GM18507 (cell line): ENCODE results near the gene TMEM259.
A peak's percentile ranks its signal among the peaks of the same experiment; 100 is the strongest.

ENCODE experiments used
- DNase-seq: peaks from one replicate; pipeline ENCODE4 v3.0.0; 2011; ENCODE audit warnings: low read depth; ENCODE audit not compliant: insufficient read length; ENCODE audit errors: extremely low spot score
- FAIRE-seq: peaks from 2 replicates; lab custom pipeline; 2011; peaks lifted over from hg19 to GRCh38; lab: Jason Lieb, UNC

The TMEM259 gene

DNA sequence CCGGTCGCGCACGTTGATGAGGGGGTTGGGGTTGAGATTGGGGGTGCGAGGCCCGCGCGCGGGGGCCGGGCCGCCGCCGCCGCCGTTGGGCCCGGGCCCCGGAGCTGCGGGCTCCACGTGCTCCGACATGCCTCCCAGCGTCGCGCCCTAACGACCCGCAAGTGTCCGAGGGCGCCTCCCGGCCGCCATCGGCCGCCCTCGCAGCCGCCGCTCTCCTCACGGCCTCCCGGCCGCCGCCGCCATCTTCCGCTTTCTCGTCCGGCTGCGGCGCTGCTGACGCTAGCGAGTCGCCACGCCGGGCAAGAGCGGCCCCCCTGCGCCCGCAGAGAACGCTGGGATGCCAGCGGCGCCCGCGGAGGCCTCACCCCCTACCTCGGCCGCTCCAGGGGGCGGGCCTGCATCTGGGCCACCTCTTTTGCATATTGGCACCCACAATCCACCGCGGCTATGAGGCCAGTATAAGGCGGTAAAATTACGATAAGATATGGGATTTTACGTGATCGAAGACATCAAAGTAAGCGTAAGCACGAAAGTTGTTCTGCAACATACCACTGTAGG is at the start of gene TMEM259:
Gene TMEM259 (minus strand): TSS at position 256 of the 558 bp plus-strand sequence. CDS start 127 bp downstream, at position 129.
- FAIRE-seq: peak; percentile 97
- peak; percentile 91 for DNase-seq

DNA sequence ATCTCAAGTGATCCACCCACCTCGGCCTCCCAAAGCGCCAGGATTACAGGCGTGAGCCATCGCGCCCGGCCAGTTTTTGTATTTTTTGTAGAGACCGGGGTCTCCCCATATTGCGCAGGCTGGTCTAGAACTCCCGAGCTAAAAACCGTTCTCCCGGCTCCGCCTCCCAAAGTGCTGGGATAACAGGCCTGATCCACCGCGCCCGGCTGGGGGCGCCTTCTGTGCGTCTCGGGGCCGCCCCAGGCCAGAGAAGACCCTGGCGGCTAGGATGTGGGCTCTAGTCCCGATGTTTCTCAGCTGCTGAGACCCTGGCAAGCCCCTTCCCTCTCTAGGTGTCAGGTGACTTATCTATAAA is 49.6 kb upstream of the TMEM259 start:
- no peak for DNase-seq
- no peak for FAIRE-seq

DNA sequence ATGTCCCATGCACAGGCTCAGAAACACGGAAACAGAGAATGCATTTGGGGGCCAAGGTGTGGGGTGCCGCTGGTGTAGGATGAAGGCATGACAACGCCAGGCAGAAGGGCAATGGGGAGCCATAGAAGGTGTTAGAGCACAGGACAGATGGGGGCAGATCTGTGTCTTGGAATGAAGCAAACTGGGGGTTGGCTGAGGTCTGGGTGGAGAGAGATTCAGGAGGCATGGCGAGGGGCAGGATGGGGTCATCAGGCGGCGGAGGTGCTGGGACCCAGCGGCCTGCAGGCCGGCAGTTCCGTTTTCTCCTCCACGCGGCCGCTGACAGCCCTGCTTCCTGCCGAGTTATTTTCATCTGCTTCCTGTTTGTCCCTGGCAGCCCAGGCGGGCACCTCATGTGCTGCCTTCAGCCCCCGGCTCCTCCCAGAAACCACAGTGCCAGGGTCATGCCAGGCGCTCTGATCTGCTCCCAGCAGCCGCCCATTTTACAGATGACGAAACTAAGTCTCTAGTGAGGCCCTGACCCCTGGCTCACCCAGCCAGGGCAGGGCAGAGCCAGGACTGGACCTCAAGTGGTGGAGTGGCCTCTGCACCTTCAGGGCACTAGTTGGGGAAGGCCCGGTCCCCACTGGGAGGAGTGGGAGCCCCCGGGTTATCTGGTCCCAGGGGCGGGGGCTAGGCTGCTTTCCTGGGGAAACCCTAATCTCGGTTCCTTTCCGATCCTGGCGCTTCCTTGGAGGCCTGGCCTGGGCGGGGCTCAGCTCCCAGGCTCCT is 48.3 kb upstream of the TMEM259 start:
- DNase-seq: no peak
- FAIRE-seq: peak; percentile 88

DNA sequence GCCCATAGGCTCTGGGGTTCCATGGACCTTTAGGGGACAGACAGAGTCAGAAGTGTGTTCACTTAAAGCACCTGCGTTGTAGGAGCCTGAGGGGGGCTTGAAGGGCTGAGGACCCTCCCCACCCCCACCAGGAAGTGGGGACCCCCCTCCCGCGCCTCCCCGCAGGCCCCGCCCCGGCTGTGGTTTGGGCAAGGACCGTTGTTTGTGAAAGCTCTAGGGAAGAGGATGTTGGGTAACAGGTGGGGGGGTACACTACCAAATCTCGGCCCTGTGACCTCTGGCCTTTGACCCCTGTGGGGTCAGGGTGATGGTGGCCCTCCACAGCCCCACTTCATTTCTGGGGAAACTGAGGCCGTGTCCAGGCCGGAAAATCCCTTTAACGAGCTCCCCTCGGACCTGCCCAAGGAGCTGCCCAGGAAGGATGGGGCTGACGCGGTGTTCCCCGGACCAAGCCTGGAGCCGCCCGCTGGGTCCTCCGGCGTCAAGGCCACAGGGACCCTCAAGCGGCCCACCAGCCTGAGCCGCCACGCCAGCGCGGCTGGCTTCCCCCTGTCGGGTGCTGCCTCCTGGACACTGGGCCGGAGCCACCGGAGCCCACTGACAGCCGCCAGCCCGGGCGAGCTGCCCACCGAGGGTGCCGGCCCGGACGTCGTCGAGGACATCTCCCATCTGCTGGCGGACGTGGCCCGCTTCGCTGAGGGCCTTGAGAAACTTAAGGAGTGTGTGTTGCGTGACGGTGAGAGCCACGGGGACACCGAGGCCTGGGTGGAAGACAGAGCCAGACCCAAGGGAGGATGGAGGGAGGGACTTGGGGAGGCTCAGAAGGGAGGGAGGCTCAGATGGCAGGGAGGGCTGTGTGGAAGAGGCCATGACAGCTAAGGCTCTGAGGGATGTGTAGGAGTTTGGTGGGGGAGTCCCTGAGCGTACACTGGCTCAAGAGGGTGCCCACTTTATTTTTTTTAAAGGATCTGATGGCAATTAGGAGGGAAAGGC is 47.4 kb upstream of the TMEM259 start:
- DNase-seq (no peak), FAIRE-seq (peak; percentile 88)

DNA sequence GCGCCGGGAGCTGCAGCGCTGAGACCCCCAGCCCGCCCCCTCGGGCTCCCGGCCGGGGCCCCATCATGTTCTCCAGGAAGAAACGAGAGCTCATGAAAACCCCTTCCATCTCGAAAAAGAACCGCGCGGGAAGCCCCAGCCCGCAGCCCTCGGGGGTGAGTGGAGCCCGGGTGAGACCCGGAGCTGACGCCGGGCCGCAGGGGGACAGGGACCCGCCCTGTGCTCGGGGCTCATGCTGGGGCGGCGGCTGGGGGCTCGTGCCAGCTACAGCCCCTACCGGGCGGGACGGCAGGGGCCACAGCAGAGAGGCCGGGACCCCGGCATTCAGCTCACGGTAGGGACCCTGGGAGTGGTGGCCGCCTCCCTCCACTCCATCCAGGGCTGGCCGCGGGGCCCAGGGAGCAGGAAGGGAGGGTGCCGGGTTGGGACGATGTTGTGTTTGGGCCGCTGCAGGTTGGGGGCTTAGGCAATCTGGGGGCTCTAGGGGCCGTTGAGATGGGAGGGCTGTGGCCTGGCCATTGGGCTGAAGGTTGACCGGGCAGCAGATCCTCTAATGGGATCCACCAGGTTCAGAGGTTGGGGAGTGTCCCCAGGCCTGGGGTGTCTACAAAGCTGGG is 46.5 kb upstream of the TMEM259 start:
- no peak for FAIRE-seq

DNA sequence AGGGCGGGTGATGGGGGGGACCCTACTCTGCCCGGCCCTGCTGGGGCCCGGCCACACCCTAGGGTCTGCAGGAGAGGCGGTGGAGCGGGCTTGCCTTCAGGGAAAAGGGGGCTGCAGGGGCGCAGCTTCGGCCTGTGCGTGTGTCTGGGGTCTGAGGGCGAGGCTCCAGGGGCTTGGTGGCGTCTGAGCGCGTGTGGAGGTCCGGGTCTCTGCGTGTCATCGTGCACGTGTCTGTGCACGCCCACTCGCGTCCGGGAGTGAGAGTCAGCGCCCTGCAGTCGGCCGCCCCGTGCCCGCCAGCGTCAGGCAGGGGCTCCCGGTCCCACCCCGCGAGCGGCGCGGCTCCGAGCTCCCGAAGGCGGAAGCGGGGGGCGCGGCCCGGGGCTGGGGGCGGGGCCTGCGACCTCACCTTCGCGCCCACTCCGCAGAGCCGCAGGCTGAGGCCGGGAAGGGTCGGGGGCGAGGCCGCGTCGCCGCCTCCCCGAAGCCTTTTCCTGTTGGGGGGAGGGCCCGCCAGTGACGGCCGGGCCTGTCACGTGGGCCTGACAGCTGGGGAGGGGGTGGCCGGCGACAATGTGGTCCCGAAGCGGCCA is 45.9 kb upstream of the TMEM259 start, which contains the start of gene ARHGAP45:
Gene ARHGAP45 (plus strand): TSS at position 420 of the 593 bp plus-strand sequence. CDS start 239 bp downstream, outside the sequence.
- DNase-seq: peak; percentile 62
- FAIRE-seq: peak; percentile 81

More for the DNA sequence above, 46.5 kb upstream of the TMEM259 start:
- no peak for DNase-seq

DNA sequence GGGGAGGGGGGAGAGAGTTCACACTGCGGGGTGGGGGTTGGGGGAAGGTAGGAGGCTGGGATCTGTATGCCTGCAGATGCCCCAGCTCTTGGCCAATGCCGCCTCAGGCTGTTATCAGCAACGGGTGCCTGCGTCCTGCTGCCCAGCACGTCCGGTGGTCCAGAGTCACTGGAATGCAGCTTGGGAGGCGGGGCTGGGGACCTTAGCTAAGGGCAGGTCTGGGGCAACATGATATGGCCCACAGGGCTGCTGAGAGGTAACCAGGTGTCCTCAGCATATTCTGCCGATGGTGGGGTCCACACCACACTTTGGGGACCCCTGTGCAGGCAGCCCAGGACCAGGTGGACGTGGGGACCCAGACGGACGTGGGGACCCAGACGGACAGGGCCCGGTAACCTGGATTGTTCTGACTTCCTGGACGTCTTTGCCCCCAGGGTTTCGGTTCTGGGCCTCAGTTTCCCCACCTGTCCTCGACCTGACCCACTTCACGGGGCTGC is 45.4 kb upstream of the TMEM259 start:
- FAIRE-seq: no peak

DNA sequence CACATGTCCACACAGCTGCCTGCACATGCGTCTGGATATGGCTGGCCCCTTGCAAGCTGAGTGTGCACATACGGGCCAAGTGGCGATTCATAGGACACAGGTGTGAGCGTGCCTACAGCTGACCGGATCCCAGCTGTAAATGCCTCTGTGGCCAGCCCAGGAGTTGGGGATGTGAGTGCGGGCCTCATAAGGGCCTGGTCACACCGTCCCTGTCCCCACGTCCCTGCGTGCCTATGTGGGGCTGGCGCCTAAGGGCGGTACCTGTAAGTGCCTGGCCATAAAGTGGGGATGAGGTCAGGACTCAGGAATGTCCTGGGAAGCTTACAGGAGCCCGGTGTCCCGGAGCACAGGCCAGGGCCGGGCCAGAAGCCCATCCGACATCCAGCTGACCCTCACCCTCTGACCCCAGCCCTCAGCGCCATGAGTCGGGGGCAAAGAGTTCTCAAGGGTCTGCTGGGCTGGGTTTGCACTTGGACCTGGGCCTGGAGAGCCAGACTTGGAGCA is 44.7 kb upstream of the TMEM259 start:
- no peak for DNase-seq
- FAIRE-seq: no peak

More for the DNA sequence above, 45.4 kb upstream of the TMEM259 start:
- no peak for DNase-seq

DNA sequence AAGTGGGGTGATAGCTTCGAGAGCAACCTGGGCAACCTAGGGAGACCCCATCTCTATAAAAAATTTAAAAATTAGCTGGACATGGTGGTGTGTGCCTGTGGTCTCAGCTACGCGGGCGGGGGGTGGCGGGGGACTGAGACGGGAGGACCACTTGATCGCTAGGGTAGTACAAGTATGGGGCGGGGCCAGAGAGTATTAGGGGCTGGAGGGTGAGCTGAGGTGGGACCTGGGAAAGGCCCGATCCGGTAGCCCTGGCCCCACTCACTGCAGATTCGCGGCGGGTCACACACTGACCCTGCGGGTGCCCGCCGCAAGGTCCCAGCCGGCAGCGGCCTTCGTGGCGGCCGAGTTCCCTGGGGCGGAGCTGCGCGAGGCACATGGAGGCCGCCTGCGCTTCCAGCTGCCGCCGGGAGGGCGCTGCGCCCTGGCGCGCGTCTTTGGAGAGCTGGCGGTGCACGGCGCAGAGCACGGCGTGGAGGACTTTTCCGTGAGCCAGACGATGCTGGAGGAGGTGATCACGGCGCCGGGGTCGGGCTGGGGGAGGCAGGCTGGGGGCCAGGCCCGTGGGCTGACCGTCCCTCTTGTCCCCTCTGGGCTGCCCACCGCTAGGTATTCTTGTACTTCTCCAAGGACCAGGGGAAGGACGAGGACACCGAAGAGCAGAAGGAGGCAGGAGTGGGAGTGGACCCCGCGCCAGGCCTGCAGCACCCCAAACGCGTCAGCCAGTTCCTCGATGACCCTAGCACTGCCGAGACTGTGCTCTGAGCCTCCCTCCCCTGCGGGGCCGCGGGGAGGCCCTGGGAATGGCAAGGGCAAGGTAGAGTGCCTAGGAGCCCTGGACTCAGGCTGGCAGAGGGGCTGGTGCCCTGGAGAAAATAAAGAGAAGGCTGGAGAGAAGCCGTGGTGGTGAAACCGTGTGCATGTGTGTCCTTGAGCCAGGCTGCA is 44.0 kb upstream of the TMEM259 start:
- FAIRE-seq: peak; percentile 78
- peak; percentile 52 for DNase-seq

DNA sequence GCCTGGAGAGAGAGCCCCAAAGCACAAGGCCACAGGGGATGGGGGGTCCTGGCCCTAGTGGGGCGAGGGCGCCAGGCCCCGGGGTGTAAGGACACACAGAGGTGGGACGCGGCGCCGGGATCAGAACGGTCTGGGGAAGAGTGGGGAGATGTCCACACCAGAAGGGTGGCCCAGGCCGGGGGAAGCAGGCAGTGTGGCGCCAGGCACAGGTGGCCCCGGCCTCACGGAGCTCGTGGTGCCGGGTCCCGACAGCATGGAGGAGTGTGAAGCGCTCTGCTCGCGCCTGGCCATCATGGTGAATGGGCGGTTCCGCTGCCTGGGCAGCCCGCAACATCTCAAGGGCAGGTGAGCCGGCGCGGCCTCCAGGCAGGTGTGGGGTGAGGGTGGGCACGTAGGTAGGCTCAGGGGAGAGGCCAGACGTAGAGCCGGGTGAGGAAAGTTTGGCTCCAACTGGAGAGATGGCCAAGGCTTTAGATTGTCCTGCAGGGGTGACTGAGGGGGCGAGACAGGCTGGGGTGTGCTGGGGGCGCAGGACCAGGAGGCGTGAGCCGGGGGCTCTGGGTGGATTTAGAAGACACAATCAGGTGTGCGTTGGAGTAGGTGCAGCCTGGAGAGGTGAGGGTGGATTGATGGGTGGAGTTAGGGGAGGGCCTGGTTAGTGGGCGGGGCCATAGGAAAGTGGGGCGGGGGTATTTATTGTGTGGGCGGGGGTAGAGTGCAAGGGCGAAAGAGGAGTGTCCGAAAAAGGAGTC is 43.2 kb upstream of the TMEM259 start:
- FAIRE-seq: no peak
- DNase-seq: no peak

DNA sequence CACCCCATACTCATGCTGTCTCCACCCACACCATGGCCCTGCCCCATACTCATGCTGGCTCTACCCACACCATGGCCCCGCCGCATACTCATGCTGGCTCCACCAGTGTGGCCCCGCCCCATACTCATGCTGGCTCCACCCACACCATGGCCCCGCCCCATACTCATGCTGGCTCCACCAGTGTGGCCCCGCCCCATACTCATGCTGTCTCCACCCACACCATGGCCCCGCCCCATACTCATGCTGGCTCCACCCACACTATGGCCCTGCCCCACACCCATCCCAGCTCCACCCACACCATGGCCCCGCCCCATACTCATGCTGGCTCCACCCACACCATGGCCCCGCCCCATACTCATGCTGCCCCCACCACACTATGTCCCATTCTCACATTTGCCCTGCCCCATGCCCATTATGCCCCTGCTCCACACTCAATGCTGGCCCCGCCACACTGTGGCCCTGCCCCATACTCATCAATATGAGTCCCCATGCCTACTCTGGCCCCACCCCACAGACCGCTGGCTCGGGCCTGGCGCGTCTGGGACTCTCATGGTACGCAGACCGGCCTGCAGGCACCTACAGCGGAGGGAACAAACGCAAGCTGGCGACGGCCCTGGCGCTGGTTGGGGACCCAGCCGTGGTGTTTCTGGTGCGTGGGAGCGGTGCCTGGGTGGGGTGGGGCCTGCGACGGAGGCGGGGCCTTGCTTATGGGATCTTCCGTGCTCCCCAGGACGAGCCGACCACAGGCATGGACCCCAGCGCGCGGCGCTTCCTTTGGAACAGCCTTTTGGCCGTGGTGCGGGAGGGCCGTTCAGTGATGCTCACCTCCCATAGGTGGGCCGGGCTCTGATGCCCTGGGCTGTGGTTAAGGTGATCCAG is 42.3 kb upstream of the TMEM259 start:
- DNase-seq (no peak), FAIRE-seq (peak; percentile 74)

DNA sequence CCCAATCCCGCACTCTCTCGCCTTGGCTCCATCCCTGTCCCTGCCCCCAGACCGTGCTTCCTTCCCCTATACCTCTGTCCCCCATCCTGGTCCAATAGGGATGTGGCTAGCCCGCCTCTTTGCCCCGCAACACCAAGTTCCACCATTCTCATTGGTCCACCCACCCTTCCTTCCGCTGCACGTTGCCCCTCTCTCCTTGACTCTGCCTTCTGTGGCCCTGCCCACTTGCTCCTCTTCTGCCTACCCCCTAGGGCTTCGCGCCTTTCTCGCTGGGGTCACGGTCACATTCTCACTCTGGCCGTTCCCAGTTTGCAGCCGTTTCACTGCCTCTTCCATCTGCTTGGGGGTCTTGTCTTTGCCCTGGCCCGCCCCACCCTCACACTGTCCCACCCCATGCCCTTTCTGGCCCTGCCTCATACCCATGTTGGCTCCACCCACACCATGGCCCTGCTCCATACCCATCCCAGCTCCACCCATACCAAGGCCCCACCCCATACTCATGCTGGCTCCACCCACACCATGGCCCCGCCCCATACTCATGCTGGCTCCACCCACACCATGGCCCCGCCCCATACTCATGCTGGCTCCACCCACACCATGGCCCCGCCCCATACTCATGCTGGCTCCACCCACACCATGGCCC is 41.6 kb upstream of the TMEM259 start:
- no peak for FAIRE-seq
- DNase-seq: no peak

DNA sequence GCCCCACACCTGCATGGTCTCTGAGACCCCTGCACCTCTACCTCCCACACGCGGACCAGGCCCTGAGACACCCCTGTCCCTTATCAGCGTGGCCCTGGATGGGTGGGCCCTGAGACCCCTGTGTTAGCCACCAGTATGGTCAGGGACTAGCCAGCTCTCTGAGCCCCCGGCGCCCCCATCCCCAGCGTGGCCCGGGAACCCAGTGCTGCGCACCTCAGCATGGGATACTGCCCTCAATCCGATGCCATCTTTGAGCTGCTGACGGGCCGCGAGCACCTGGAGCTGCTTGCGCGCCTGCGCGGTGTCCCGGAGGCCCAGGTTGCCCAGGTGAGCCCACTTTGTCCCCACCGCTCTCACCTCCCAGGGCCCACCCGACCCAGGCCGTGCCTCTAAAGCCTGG is 41.1 kb upstream of the TMEM259 start:
- no peak for DNase-seq

DNA sequence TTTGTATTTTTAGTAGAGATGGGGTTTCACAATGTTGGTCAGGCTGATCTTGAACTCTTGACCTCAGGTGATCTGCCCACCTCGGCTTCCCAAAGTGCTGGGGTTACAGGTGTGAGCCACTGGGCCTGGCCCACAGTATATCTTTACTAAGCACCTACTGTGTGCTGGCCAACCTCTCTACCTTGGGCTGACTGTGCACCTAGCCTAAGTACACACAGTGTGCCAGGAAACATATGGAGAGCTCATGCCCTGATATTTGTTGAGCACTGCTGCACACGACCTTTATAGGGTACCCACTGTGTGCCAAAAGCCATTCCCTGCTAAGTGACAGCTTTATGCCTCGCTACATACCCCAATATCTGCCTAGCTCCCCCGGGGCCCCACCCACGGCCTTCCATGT is 39.8 kb upstream of the TMEM259 start:
- DNase-seq: no peak
- no peak for FAIRE-seq

More for the DNA sequence above, 41.1 kb upstream of the TMEM259 start:
- no peak for FAIRE-seq

DNA sequence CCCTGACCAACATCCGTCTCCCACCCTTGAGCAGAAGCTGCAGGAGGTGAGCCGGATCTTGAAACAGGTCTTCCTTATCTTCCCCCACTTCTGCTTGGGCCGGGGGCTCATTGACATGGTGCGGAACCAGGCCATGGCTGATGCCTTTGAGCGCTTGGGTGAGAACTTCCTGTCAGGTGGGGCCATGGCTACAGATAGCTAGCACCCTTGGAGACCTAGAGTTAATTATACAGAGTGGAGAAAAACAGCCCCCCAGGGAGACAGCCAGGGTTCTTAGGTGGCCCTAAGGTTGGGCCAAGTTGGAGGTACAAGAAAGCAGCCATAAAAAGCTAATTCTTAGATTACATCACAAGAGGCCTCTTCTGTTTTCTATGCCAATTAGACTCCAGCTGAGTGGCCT is 37.2 kb upstream of the TMEM259 start:
- no peak for FAIRE-seq
- no peak for DNase-seq
